Measurements from ENCODE around the gene MAPK8IP1. TPM values are rescaled to one million over a fixed set of nuclear protein-coding genes. Genes with fewer than 3 reads are reported as not detected.
"Not testable (repeated sequence)": the region's sequence is repeated elsewhere in the genome, so short reads cannot be mapped to it uniquely, and the experiment has no call there.

Gene MAPK8IP1
- total RNA-seq, 1 donor from 2014 or later = 10.1 TPM

DNA sequence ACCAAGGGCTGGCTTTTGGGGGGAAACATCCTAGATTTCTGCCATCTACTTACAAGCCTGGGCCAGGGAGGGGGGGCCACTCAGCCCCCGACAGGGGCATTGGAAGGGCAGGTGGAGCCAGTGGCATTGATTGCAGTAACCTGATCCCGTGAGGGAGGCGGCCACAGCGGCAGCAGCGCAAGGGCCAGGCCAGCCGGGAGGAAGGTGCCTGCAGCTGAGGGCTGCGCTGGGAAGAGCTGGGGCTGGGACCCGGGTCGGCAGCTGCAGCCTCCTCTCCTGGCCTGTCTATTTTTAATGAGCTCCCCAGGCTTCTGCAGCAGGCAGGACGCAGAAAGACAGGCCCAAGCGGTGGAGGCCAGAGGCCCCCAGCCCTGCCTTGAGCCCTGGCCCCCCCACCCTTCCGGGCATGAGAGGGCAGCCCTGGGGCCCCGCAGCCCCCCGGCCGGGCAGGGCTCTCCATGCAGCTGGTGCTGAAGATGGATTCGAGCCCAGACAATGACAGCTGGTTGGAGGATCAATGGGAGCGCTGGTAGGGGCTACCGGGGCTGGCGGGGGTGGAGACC is 11.1 kb downstream of the MAPK8IP1 start:
- no peak overlapping the region for H3K4me3 Mint-ChIP-seq (ENCODE audit: unreplicated experiment)

DNA sequence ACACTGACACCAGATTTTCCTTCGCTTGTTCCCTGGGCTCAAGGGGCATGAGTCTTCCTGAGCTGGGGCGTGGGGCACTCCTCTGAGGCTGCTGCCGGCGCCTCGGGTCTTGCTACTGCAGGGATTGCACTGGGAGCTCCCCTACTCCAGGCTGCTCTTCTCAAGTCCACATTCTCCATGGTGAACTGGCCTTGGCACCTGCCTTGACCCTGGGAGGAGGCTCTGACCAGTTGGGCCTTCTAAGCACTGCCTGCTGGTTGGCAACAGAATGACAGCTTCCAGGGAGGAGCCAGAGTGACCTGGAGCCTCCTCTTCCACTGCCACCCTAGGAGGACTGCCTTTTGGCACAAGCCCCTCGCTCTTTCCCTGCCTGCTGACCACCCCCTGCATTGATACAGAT is 12.1 kb downstream of the MAPK8IP1 start:
- Mint-ChIP-seq H3K4me1 (ENCODE audit: unreplicated experiment) (peaks cover 12% of the 10 kb centered on the region), H3K27me3 (ENCODE audit: unreplicated experiment) (peaks cover 8% of the 10 kb centered on the region), H3K36me3 (ENCODE audit: unreplicated experiment) (no peaks in the 10 kb centered on the region), H3K4me3 (ENCODE audit: unreplicated experiment) (no peak overlapping the region), H3K9me3 (ENCODE audit: unreplicated experiment) (no peaks in the 10 kb centered on the region), H3K27ac (ENCODE audit: unreplicated experiment) (no peak overlapping the region)
- DNase-seq (ENCODE audit: extremely low spot score, unreplicated experiment) = no peak
- TF ChIP-seq, protein P1, sequence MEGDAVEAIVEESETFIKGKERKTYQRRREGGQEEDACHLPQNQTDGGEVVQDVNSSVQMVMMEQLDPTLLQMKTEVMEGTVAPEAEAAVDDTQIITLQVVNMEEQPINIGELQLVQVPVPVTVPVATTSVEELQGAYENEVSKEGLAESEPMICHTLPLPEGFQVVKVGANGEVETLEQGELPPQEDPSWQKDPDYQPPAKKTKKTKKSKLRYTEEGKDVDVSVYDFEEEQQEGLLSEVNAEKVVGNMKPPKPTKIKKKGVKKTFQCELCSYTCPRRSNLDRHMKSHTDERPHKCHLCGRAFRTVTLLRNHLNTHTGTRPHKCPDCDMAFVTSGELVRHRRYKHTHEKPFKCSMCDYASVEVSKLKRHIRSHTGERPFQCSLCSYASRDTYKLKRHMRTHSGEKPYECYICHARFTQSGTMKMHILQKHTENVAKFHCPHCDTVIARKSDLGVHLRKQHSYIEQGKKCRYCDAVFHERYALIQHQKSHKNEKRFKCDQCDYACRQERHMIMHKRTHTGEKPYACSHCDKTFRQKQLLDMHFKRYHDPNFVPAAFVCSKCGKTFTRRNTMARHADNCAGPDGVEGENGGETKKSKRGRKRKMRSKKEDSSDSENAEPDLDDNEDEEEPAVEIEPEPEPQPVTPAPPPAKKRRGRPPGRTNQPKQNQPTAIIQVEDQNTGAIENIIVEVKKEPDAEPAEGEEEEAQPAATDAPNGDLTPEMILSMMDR (IDR thresholded peaks at IDR 0.05) = no peak

More for the DNA sequence above, 11.1 kb downstream of the MAPK8IP1 start:
- H3K9me3 Mint-ChIP-seq (ENCODE audit: unreplicated experiment) = no peaks in the 10 kb centered on the region
- H3K27me3 Mint-ChIP-seq (ENCODE audit: unreplicated experiment) = peaks cover 11% of the 10 kb centered on the region
- TF ChIP-seq, protein P1 (IDR thresholded peaks at IDR 0.05) = no peak
- H3K36me3 Mint-ChIP-seq (ENCODE audit: unreplicated experiment) = no peaks in the 10 kb centered on the region
- no peak overlapping the region for H3K27ac Mint-ChIP-seq (ENCODE audit: unreplicated experiment)
- H3K4me1 Mint-ChIP-seq (ENCODE audit: unreplicated experiment) = peaks cover 12% of the 10 kb centered on the region
- no peak for DNase-seq (ENCODE audit: extremely low spot score, unreplicated experiment)

DNA sequence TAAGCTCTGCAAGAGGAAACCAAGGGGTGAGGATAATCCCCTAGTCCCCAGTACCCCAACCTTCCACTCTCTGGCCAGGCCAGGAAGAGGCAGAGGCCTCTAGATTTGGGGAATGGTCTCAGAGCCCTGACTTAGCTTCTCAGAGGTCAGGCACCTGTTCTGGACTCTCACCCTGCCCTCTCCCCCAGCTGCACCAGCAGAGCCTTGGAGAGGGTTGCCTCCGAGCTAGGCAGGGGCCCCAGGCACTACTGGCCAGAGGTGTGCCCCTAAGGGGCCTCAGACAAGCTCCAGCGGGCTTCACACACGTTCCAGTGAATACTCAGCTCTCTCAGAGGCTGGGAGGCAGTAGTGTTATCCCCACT is 13.6 kb downstream of the MAPK8IP1 start:
- Mint-ChIP-seq H3K4me1 (ENCODE audit: unreplicated experiment) (peaks cover 12% of the 10 kb centered on the region), H3K27ac (ENCODE audit: unreplicated experiment) (peak overlapping the region; percentile 66), H3K4me3 (ENCODE audit: unreplicated experiment) (peak overlapping the region; percentile 70), H3K27me3 (ENCODE audit: unreplicated experiment) (peaks cover 8% of the 10 kb centered on the region), H3K9me3 (ENCODE audit: unreplicated experiment) (no peaks in the 10 kb centered on the region), H3K36me3 (ENCODE audit: unreplicated experiment) (no peaks in the 10 kb centered on the region)
- no peak for DNase-seq (ENCODE audit: extremely low spot score, unreplicated experiment)
- TF ChIP-seq, protein P1 (IDR thresholded peaks at IDR 0.05) = no peak

DNA sequence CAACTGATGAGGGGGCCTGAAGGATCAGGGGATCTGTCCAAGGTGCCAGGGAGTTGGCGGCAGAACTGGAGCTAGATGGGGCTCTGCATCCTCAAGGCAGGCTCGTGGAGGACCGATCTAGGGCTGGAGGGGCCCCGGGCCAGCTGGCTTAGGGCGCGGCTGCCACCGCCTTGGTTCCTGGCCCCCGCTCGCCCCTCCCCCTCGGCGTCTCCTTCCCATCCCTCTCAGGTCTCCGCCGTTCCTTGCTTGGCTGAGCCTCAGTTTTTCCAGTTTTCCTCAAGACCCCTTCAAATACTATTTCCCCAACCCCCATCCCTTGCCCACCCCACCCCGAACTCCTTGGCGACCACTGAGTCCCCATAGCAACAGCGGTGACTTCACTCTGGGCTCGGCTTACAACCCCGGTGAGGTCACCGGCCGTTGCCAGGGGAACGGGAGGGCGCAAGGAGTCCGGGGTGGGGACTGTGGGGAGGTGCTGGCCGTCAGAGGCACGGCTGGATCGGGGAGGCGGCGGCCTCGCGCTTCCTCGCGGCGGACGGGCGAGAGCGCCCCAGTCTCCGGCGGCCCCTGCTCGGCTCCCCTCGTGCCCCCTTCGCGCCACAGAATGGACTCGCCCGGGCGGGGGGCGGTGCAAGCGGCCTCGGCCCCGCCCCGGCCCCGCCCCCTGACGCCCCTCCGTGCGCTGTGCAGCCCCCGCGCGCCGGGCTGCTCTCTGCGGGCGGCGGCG is 14.2 kb downstream of the MAPK8IP1 start:
- Mint-ChIP-seq H3K4me3 (ENCODE audit: unreplicated experiment) (peak overlapping the region; percentile 70), H3K4me1 (ENCODE audit: unreplicated experiment) (peaks cover 12% of the 10 kb centered on the region), H3K27ac (ENCODE audit: unreplicated experiment) (peak overlapping the region; percentile 66), H3K36me3 (ENCODE audit: unreplicated experiment) (no peaks in the 10 kb centered on the region), H3K9me3 (ENCODE audit: unreplicated experiment) (no peaks in the 10 kb centered on the region), H3K27me3 (ENCODE audit: unreplicated experiment) (peaks cover 8% of the 10 kb centered on the region)
- DNase-seq (ENCODE audit: extremely low spot score, unreplicated experiment) = peak; percentile 92
- TF ChIP-seq, protein P1 (IDR thresholded peaks at IDR 0.05) = no peak

DNA sequence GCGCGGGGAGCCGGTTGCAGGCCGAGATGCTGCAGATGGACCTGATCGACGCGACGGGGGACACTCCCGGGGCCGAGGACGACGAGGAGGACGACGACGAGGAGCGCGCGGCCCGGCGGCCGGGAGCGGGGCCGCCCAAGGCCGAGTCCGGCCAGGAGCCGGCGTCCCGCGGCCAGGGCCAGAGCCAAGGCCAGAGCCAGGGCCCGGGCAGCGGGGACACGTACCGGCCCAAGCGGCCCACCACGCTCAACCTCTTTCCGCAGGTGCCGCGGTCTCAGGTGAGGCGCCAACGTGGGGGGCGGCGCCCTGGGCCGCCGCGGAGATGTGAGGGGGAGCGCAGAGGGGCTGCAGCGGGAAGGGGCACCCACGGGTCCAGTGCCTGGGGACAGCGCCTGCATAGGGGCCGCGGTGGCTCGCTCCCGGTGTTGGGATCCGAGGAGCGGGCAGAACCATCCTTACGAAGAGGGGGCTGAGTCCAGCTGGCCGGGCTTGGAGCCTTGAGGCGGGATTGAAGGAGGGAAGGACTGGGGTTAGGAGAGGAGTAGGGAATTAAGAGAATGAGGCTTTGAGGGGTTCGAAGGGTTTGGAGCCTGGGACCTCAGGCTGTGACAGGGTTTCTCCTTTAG is 14.8 kb downstream of the MAPK8IP1 start:
- peaks cover 12% of the 10 kb centered on the region for H3K4me1 Mint-ChIP-seq (ENCODE audit: unreplicated experiment)
- peak overlapping the region; percentile 73 for H3K4me3 Mint-ChIP-seq (ENCODE audit: unreplicated experiment)
- peak overlapping the region; percentile 45 for H3K27ac Mint-ChIP-seq (ENCODE audit: unreplicated experiment)
- not testable (repeated sequence) for H3K27me3 Mint-ChIP-seq (ENCODE audit: unreplicated experiment); H3K9me3 Mint-ChIP-seq (ENCODE audit: unreplicated experiment); H3K36me3 Mint-ChIP-seq (ENCODE audit: unreplicated experiment); DNase-seq (ENCODE audit: extremely low spot score, unreplicated experiment)
